Natural killer cell (primary cell): Measurements from ENCODE around the gene KCNB1. TPM values are rescaled to one million over a fixed set of nuclear protein-coding genes. Genes with fewer than 3 reads are reported as not detected.

ENCODE experiments used
- ATAC-seq, 3 donors: fragments of 150-1000 bp in 2 of 3; fragments of 200-7000 bp in 1 of 3; cut with Tn5 transposase; 1 replicate in 1 of 3; 2 replicates in 2 of 3; pipeline ENCODE4 v1.10.0; 2021; ENCODE audit warnings: mild to moderate bottlenecking in 2 of 3, moderate library complexity in 2 of 3
- DNase-seq, 2 donors: peaks; one replicate each; pipeline versions ENCODE4 v3.0.0 to v3.0.0-alpha.2; 2013 to 2021; ENCODE audit warnings: mixed read lengths in 1 of 2
- H3K27ac ChIP-seq: one replicate; pipeline ENCODE4 v1.5.1; 2013; ENCODE audit warnings: mild to moderate bottlenecking, low read length
- H3K27me3 ChIP-seq: one replicate; pipeline ENCODE4 v1.6.1; 2013; ENCODE audit warnings: low read length; ENCODE audit not compliant: control insufficient read depth, insufficient read depth
- H3K36me3 ChIP-seq: one replicate; pipeline ENCODE4 v1.6.1; 2013; ENCODE audit warnings: low read length; ENCODE audit not compliant: control insufficient read depth, insufficient read depth
- H3K4me1 ChIP-seq: one replicate; pipeline ENCODE4 v1.6.1; 2013; ENCODE audit warnings: low read length; ENCODE audit not compliant: control insufficient read depth, insufficient read depth
- H3K4me3 ChIP-seq: one replicate; pipeline ENCODE4 v1.5.1; 2013; ENCODE audit warnings: low read length
- H3K9me3 ChIP-seq: one replicate; pipeline ENCODE4 v1.6.1; 2013; ENCODE audit warnings: low read length; ENCODE audit not compliant: control insufficient read depth, insufficient read depth
- H3K27ac Mint-ChIP-seq, 2 donors: one replicate each; pipeline ENCODE4 v1.8.0; 2022; ENCODE audit warnings: mild to moderate bottlenecking in 2 of 2, mixed read lengths in 2 of 2, moderate library complexity in 1 of 2
- H3K27me3 Mint-ChIP-seq, 2 donors: one replicate each; pipeline ENCODE4 v1.8.0; 2022; ENCODE audit warnings: low read depth in 2 of 2, mixed read lengths in 2 of 2
- H3K36me3 Mint-ChIP-seq: one replicate; pipeline ENCODE4 v1.8.0; 2022; ENCODE audit warnings: mixed read lengths
- H3K4me1 Mint-ChIP-seq, 2 donors: one replicate each; pipeline ENCODE4 v1.8.0; 2022; ENCODE audit warnings: mixed read lengths in 2 of 2
- H3K4me3 Mint-ChIP-seq: one replicate; pipeline ENCODE4 v1.8.0; 2022; ENCODE audit warnings: mild to moderate bottlenecking, moderate library complexity, mixed read lengths
- H3K9me3 Mint-ChIP-seq, 2 donors: one replicate each; pipeline ENCODE4 v1.8.0; 2022; ENCODE audit warnings: mixed read lengths in 2 of 2
- WGBS: methylation state at CpG from one replicate; pipeline ENCODE4 v1.1.7; 2013; ENCODE audit warnings: missing lambda C conversion rate; ENCODE audit not compliant: insufficient coverage; 5-methylcytosine and 5-hydroxymethylcytosine counted together
- intact Hi-C: fragments of 100-400 bp; cut with micrococcal nuclease; formaldehyde crosslinking; loops from one replicate; pipeline ENCODE4 v1.14.2; 2022
- total RNA-seq, 4 donors: library from RNA; stranded (reverse); fragments of 120-200 nt in 1 of 4; gene quantifications; one replicate each; pipeline versions ENCODE4 v1.2.3 to v1.2.4, GENCODE V29; 2013 to 2022
- TF ChIP-seq, protein P1 (sequence below): fragments of 200-600 bp; IDR thresholded peaks from one replicate; pipeline ENCODE4 v1.8.0; 2022; ENCODE audit warnings: antibody characterized with exemption

KCNB1 gene
- total RNA-seq, 3 donors from 2014 or later (not counting 1 experiment from before 2014, with no cell fraction given): 0.09 TPM; not detected in 2

DNA sequence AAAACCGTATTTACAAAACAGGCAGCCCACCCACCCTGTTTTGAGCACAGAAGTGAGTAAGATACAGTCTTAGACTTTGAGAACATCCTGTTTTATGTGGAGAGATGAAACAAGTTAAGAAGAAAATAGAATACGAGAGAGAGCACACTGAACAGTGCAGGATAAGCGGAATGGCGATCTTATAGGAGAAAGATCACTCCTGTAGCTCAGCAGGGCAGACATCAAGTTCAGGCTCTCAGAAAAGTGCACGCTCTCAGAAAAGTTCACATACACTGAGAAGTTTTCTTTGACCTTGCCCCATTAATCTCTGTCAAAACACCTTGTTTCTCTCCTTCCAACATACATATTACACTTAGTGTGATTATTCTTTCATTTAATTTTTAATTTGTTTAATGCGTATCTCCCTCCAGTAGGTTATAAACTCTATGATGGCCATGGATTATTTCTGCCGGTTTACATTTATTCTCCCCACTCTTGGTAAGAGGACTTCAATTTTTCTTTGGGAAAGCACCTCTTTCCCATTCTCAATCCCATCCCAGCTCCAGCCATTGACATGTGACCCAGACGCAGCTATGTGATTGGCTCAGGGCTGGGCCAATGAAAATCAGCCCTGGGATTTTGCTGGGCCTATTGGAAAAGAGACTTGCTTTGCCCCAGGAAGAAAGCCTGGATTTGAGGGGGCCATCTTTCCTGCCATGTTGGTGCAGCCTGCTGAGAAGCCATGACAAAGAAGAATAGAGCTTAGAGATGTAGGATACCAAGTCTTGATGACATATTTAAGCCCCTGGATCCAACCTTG is 16.2 kb downstream of the KCNB1 start:
- H3K36me3 ChIP-seq: no peaks in the 10 kb centered on the region
- H3K4me1 ChIP-seq: no peaks in the 10 kb centered on the region
- intact Hi-C loops: no loop called here
- no peaks in the 10 kb centered on the region for H3K27me3 ChIP-seq
- TF ChIP-seq, protein P1, sequence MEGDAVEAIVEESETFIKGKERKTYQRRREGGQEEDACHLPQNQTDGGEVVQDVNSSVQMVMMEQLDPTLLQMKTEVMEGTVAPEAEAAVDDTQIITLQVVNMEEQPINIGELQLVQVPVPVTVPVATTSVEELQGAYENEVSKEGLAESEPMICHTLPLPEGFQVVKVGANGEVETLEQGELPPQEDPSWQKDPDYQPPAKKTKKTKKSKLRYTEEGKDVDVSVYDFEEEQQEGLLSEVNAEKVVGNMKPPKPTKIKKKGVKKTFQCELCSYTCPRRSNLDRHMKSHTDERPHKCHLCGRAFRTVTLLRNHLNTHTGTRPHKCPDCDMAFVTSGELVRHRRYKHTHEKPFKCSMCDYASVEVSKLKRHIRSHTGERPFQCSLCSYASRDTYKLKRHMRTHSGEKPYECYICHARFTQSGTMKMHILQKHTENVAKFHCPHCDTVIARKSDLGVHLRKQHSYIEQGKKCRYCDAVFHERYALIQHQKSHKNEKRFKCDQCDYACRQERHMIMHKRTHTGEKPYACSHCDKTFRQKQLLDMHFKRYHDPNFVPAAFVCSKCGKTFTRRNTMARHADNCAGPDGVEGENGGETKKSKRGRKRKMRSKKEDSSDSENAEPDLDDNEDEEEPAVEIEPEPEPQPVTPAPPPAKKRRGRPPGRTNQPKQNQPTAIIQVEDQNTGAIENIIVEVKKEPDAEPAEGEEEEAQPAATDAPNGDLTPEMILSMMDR: no peak
- 92% methylated on average over 8 of the region's 8 CpGs for WGBS
- DNase-seq (no peak), ATAC-seq (no peak)
- Mint-ChIP-seq H3K27ac (no peak overlapping the region), H3K36me3 (no peaks in the 10 kb centered on the region), H3K4me3 (no peak overlapping the region), H3K27me3 (peaks cover 12 to 47% of the 10 kb centered on the region in 2 donors), H3K4me1 (no peaks in the 10 kb centered on the region), H3K9me3 (no peaks in the 10 kb centered on the region)
- no peaks in the 10 kb centered on the region for H3K9me3 ChIP-seq
- H3K4me3 ChIP-seq: no peak overlapping the region
- no peak overlapping the region for H3K27ac ChIP-seq

DNA sequence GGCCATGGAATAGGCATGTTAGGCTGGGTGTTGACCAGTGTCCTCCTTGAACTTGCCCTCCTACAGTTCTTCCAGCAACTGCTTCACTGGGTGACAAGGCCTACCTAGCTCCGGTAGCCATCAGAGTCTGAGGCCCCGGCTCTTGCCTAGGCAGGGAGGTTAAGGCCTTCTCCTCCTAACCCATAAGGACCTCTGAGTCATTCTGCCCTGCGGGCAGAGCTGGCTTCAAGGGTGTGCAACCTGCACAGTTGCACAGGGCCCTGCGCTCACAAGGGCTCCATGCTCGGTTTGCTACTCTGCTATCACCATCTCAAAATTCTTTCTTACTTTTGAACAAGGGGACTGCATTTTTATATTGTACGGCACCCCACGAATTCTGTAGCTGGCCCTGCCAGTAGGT is 17.9 kb downstream of the KCNB1 start:
- intact Hi-C loops: no loop called here
- ATAC-seq (no peak), DNase-seq (no peak)
- Mint-ChIP-seq H3K27me3 (peaks cover 4 to 29% of the 10 kb centered on the region in 2 donors), H3K4me3 (no peak overlapping the region), H3K27ac (no peak overlapping the region), H3K9me3 (no peaks in the 10 kb centered on the region), H3K4me1 (no peaks in the 10 kb centered on the region), H3K36me3 (no peaks in the 10 kb centered on the region)
- Histone ChIP-seq H3K27ac (no peak overlapping the region), H3K4me1 (no peaks in the 10 kb centered on the region), H3K9me3 (no peaks in the 10 kb centered on the region), H3K4me3 (no peak overlapping the region), H3K36me3 (no peaks in the 10 kb centered on the region), H3K27me3 (no peaks in the 10 kb centered on the region)
- WGBS: 90% methylated on average over 7 of the region's 7 CpGs
- TF ChIP-seq, protein P1: no peak

DNA sequence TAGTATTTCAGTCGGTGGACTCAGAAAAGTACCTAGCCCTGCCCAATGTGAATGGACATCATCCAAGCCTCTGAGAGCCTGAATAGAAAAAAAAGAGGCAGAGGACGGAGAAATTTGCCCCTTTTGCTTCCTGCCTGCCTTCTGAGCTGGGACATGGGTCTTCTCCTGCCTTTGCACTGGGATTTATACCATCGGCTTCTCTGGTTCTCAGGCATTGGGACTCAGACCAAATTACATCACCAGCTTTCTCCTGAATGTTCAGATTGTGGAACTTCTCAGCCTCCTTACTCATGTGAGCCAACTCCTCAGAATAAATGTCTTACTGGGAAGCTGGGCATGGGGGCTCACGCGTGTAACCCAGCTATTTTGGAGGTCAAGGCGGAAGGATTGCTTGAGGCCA is 19.8 kb downstream of the KCNB1 start:
- ATAC-seq (no peak), DNase-seq (no peak)
- 80% methylated on average over 6 of the region's 6 CpGs for WGBS
- no peaks in the 10 kb centered on the region for H3K36me3 ChIP-seq
- H3K27ac ChIP-seq: no peak overlapping the region
- H3K27me3 ChIP-seq: no peaks in the 10 kb centered on the region
- peaks cover 10 to 26% of the 10 kb centered on the region in 2 donors for H3K27me3 Mint-ChIP-seq
- no peaks in the 10 kb centered on the region for H3K9me3 ChIP-seq
- H3K4me3 ChIP-seq: no peak overlapping the region
- intact Hi-C loops: no loop called here
- H3K27ac Mint-ChIP-seq: no peak overlapping the region
- no peak overlapping the region for H3K4me3 Mint-ChIP-seq
- no peaks in the 10 kb centered on the region for H3K4me1 Mint-ChIP-seq
- no peaks in the 10 kb centered on the region for H3K9me3 Mint-ChIP-seq
- H3K4me1 ChIP-seq: no peaks in the 10 kb centered on the region
- H3K36me3 Mint-ChIP-seq: no peaks in the 10 kb centered on the region
- TF ChIP-seq, protein P1: no peak
